Calu3 (cell line): ENCODE measurements around the gene HYAL3. TPM values are rescaled to one million over a fixed set of nuclear protein-coding genes. Genes with fewer than 3 reads are reported as not detected.

Experiments used
- Bru-seq: library from RNA; stranded (reverse); fragments of 400-500 nt; gene quantifications from one replicate; lab custom pipeline; 2021; lab: Mats Ljungman, UMichigan
- BruChase-seq, 2 experiments: library from RNA; stranded (reverse); fragments of 400-500 nt; gene quantifications; one replicate each; lab custom pipeline; 2021; lab: Mats Ljungman, UMichigan
- BruUV-seq: library from RNA; stranded (reverse); fragments of 400-500 nt; replicated peaks from 2 replicates; lab custom pipeline; 2021; lab: Mats Ljungman, UMichigan
- CTCF ChIA-PET: fragments of 300-600 bp; sonication (Branson Sonifier 250); formaldehyde crosslinking; loops from one replicate; lab custom pipeline; 2022; ENCODE audit warnings: antibody characterized with exemption; lab: Charles Lee
- DNase-seq: peaks from one replicate; pipeline ENCODE4 v3.0.0; 2022
- H3K27ac Mint-ChIP-seq: one replicate; pipeline ENCODE4 v1.8.0; 2022; ENCODE audit warnings: mixed read lengths; ENCODE audit not compliant: unreplicated experiment
- H3K27me3 Mint-ChIP-seq: one replicate; pipeline ENCODE4 v1.8.0; 2022; ENCODE audit warnings: mixed read lengths; ENCODE audit not compliant: unreplicated experiment
- H3K36me3 Mint-ChIP-seq: one replicate; pipeline ENCODE4 v1.8.0; 2022; ENCODE audit warnings: mild to moderate bottlenecking, moderate library complexity, mixed read lengths; ENCODE audit not compliant: insufficient read depth, unreplicated experiment
- H3K4me1 Mint-ChIP-seq: one replicate; pipeline ENCODE4 v1.8.0; 2022; ENCODE audit warnings: mild to moderate bottlenecking, low read depth, mixed read lengths; ENCODE audit not compliant: unreplicated experiment
- H3K4me3 Mint-ChIP-seq: one replicate; pipeline ENCODE4 v1.8.0; 2022; ENCODE audit warnings: mild to moderate bottlenecking, low read depth, moderate library complexity, mixed read lengths; ENCODE audit not compliant: unreplicated experiment
- H3K9me3 Mint-ChIP-seq: one replicate; pipeline ENCODE4 v1.8.0; 2022; ENCODE audit warnings: low read depth, mixed read lengths; ENCODE audit not compliant: unreplicated experiment
- CTCF ChIP-seq: fragments of 200-600 bp; IDR thresholded peaks from one replicate; pipeline ENCODE4 v1.8.0; 2022; ENCODE audit warnings: antibody characterized with exemption; ENCODE audit not compliant: unreplicated experiment
- intact Hi-C: fragments of 100-400 bp; cut with micrococcal nuclease; formaldehyde crosslinking; loops from one replicate; pipeline ENCODE4 v1.10.0; 2022; ENCODE audit not compliant: unreplicated experiment
- long read RNA-seq: library from polyadenylated mRNA; stranded (forward); transcript quantifications from one replicate; pipeline ENCODE4 v2.0.0, GENCODE V29; 2022
- total RNA-seq: library from RNA; stranded (reverse); gene quantifications from 2 replicates; pipeline ENCODE4 v1.2.3, GENCODE V29; 2022

The HYAL3 gene
- total RNA-seq (4.3 and 5.5 TPM in 2 replicates), Bru-seq, nascent RNA (percentile 36 among the genes with signal in this experiment), BruChase-seq, experiment 1, labeled RNA remaining after a 6-hour chase (percentile 55 among the genes with signal in this experiment), BruChase-seq, experiment 2, labeled RNA remaining after a 2-hour chase (percentile 49 among the genes with signal in this experiment)
- long read RNA-seq, transcript HYAL3-201 (4 exons, 1,942 nt) = major isoform, 5 of 9 reads
- long read RNA-seq, partial matches to known transcripts = 1 of 9 reads
- long read RNA-seq, other reads (novel, unspliced or antisense) = 3 of 9 reads

GRCh38 chr3:50298836-50299637 is at the start of gene HYAL3, which contains the start of gene NAA80:
HYAL3 (minus strand) TSS chr3:50299405; CDS start chr3:50295602, 3,803 bp downstream.
NAA80 (minus strand) TSS chr3:50299405; CDS start chr3:50297463, 1,942 bp downstream.
- CTCF ChIA-PET = interaction anchor here (0.6 to 1.6 kb wide), 7 partner anchors 18 to 72 kb away, joined by 3 to 7 read pairs (median 5); no protein-coding TSS in a partner anchor
- TF ChIP-seq CTCF = peak; percentile 46
- H3K4me1 Mint-ChIP-seq = peaks cover 24% of the 10 kb centered on the region
- BruUV-seq = TSS peak; percentile 38
- peak; percentile 99 for DNase-seq
- H3K4me3 Mint-ChIP-seq = peak within 1 kb of the TSS; percentile 96
- H3K9me3 Mint-ChIP-seq = no peaks in the 10 kb centered on the region
- no peaks in the 10 kb centered on the region for H3K27me3 Mint-ChIP-seq
- H3K36me3 Mint-ChIP-seq = peaks cover 28% of the 10 kb centered on the region
- intact Hi-C loops = no loop called here
- H3K27ac Mint-ChIP-seq = peak within 1 kb of the TSS; percentile 85

- TF ChIP-seq CTCF = peak; percentile 33
- CTCF ChIA-PET = interaction anchor here (0.6 to 1.6 kb wide), 4 partner anchors 10 to 195 kb away, joined by 3 to 10 read pairs (median 5); no protein-coding TSS in a partner anchor
- Mint-ChIP-seq H3K36me3 (peaks cover 20% of the 10 kb centered on the region), H3K27ac (no peak overlapping the region), H3K4me1 (peaks cover 18% of the 10 kb centered on the region), H3K4me3 (no peak overlapping the region), H3K27me3 (peaks cover 13% of the 10 kb centered on the region), H3K9me3 (no peaks in the 10 kb centered on the region)
- intact Hi-C loops = loop anchor here (5.0 kb wide), 3 partner anchors 80 to 265 kb away; partner anchors contain the start of gene CISH
- BruUV-seq = no TSS peak
- peak; percentile 76 for DNase-seq
Measured at GRCh38 chr3:50347187-50347813, 48.1 kb upstream of the HYAL3 start.

GRCh38 chr3:50345586-50346234 is 46.5 kb upstream of the HYAL3 start, which contains the start of gene ZMYND10:
ZMYND10 (minus strand) TSS chr3:50345732; CDS start chr3:50345579, 153 bp downstream.
- Mint-ChIP-seq H3K36me3 (peaks cover 11% of the 10 kb centered on the region), H3K4me1 (peaks cover 18% of the 10 kb centered on the region), H3K27me3 (peaks cover 13% of the 10 kb centered on the region), H3K4me3 (peak within 1 kb of the TSS; percentile 54), H3K27ac (no peak within 1 kb of the TSS), H3K9me3 (no peaks in the 10 kb centered on the region)
- BruUV-seq = no TSS peak
- no peak for TF ChIP-seq CTCF
- CTCF ChIA-PET = interaction anchor here (0.8 kb wide), 1 partner anchor 9 kb away, joined by 3 read pairs; no protein-coding TSS in a partner anchor
- intact Hi-C loops = loop anchor here (5.0 kb wide), 3 partner anchors 82 to 267 kb away; partner anchors contain the start of gene CISH
- DNase-seq = peak; percentile 79
